Renal pelvis (tissue), 4 donors: ENCODE measurements around the gene MAP4K3. TPM values are rescaled to one million over a fixed set of nuclear protein-coding genes. Genes with fewer than 3 reads are reported as not detected.
"Not testable (repeated sequence)": the region's sequence is repeated elsewhere in the genome, so short reads cannot be mapped to it uniquely, and the experiment has no call there.

Experiments used
- DNase-seq: peaks from one replicate; pipeline ENCODE4 v3.0.0-alpha.2; 2013
- polyA plus RNA-seq, 3 donors: library from polyadenylated mRNA; unstranded; fragments of 120-200 nt; gene quantifications; one replicate each; pipeline ENCODE4 v1.2.1, GENCODE V29; 2013; ENCODE audit not compliant: insufficient read length in 3 of 3

The MAP4K3 gene
- polyA plus RNA-seq, 3 donors = 59.7 to 80.7 (median 72.1) TPM

GRCh38 chr2:39413063-39413737 lies 23.9 kb downstream of the MAP4K3 start:
- DNase-seq = no peak

GRCh38 chr2:39411181-39411944 lies 25.7 kb downstream of the MAP4K3 start:
- no peak for DNase-seq

- no peak for DNase-seq
Measured at GRCh38 chr2:39409697-39410389, 27.2 kb downstream of the MAP4K3 start.

GRCh38 chr2:39408351-39409136 lies 28.5 kb downstream of the MAP4K3 start:
- DNase-seq = peak; percentile 22

GRCh38 chr2:39407516-39408296 lies 29.4 kb downstream of the MAP4K3 start:
- peak; percentile 12 for DNase-seq

GRCh38 chr2:39405364-39405763 lies 31.7 kb downstream of the MAP4K3 start:
- no peak for DNase-seq

GRCh38 chr2:39403311-39403710 lies 33.8 kb downstream of the MAP4K3 start:
- DNase-seq = no peak

GRCh38 chr2:39401319-39401718 lies 35.8 kb downstream of the MAP4K3 start:
- DNase-seq = no peak

GRCh38 chr2:39399570-39399969 lies 37.5 kb downstream of the MAP4K3 start:
- DNase-seq = no peak

GRCh38 chr2:39395313-39395712 lies 41.8 kb downstream of the MAP4K3 start:
- DNase-seq = no peak

- DNase-seq = no peak
Measured at GRCh38 chr2:39394516-39394961, 42.5 kb downstream of the MAP4K3 start.

GRCh38 chr2:39392672-39393071 lies 44.4 kb downstream of the MAP4K3 start:
- no peak for DNase-seq

GRCh38 chr2:39390216-39390615 lies 46.9 kb downstream of the MAP4K3 start:
- DNase-seq = no peak

GRCh38 chr2:39386064-39386463 lies 51.0 kb downstream of the MAP4K3 start:
- DNase-seq = no peak

- no peak for DNase-seq
Measured at GRCh38 chr2:39385172-39385571, 51.9 kb downstream of the MAP4K3 start.

- not testable (repeated sequence) for DNase-seq
Measured at GRCh38 chr2:39384071-39384470, 53.0 kb downstream of the MAP4K3 start.

GRCh38 chr2:39383146-39383545 lies 53.9 kb downstream of the MAP4K3 start:
- DNase-seq = no peak

GRCh38 chr2:39381653-39382052 lies 55.4 kb downstream of the MAP4K3 start:
- DNase-seq = no peak

- DNase-seq = no peak
Measured at GRCh38 chr2:39380525-39381150, 56.4 kb downstream of the MAP4K3 start.
